HG02588 (cell line): Measurements from ENCODE around the gene MGAT4A.
A peak's percentile ranks its signal among the peaks of the same experiment; 100 is the strongest.
"Not testable (repeated sequence)": the region's sequence is repeated elsewhere in the genome, so short reads cannot be mapped to it uniquely, and the experiment has no call there.

Experiments used
- ATAC-seq: cut with Tn5 transposase; IDR thresholded peaks from one replicate; pipeline ENCODE4 v1.9.1; 2021; ENCODE audit warnings: mild to moderate bottlenecking, moderate library complexity; ENCODE audit not compliant: unreplicated experiment

The MGAT4A gene

DNA sequence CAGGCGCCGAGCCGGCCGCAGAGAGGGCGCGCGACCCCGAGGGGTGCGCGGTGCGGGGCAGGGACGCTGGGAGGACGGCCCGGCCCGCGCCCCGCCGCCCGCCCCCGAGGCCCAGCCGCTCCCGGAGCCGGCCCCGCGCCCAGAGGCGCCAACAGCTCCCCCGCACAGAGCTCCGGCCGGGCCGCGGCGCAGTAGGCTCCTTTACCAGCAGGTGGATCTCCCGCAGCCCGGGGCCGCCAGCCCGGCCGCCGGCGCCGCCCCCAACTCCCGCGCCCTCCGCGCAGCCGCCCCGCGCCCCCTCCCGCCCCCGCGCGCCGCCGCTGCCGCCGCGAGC, 258 bp downstream of the MGAT4A start:
- peak; percentile 54 for ATAC-seq

DNA sequence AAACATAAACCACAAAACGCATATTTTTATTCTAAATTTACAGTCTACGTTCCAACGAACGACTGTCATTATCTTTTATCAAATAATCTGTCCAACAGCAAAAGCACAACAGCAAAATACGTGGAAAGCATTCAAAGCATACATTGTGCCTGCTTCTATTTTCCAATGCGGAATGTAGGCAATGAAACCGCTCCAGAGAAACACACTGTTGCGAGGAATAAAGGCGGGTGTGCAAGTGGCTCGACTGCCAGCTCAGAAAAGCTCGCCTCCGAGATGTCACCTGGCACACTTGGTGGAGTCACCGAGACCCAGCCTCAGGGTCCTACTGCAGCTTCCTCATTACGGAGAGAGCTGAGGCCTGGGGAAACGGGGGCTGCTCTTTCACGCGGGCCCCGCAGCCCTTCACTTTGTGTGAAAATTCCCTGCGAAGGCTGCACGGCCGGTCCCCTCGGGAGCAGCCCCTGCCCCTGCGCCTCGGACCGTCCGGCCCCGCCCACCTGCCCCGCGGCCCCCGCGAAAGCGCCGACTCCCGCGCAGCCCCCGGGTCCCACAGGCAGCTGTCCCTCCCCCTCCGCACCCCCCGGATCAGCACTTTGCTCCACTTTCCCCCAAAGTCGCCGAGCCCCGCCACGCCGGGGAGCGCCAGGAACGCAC, 752 bp downstream of the MGAT4A start:
- no peak for ATAC-seq

- no peak for ATAC-seq
These were observed 1.3 kb downstream of the MGAT4A start for GRCh38 chr2:98729652-98730051.

DNA sequence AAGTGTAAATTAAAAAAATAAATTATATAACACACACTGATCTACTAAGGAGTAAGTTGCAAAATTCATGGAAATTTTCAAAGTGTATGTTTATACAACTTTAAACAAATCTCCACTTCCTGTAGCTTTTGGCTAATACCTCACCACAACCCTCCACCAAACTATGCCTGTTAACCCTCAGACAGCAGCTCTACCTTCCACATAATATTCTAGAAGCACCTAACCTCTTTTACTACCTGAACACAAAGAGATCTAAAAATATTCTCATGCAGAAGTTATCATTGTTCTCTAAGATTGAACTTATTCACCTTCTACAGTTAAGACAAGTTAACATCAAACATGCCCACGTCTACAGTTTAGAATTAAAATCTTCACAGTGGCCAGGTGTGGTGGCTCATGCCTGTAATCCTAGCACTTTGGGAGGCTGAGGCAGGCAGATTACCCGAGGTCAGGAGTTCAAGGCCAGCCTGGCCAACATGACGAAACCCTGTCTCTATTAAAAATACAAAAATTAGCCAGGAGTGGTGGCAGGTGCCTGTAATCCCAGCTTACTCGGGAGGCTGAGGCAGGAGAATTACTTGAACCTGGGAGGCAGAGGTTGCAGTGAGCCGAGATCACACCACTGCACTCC, 2.7 kb downstream of the MGAT4A start:
- not testable (repeated sequence) for ATAC-seq

DNA sequence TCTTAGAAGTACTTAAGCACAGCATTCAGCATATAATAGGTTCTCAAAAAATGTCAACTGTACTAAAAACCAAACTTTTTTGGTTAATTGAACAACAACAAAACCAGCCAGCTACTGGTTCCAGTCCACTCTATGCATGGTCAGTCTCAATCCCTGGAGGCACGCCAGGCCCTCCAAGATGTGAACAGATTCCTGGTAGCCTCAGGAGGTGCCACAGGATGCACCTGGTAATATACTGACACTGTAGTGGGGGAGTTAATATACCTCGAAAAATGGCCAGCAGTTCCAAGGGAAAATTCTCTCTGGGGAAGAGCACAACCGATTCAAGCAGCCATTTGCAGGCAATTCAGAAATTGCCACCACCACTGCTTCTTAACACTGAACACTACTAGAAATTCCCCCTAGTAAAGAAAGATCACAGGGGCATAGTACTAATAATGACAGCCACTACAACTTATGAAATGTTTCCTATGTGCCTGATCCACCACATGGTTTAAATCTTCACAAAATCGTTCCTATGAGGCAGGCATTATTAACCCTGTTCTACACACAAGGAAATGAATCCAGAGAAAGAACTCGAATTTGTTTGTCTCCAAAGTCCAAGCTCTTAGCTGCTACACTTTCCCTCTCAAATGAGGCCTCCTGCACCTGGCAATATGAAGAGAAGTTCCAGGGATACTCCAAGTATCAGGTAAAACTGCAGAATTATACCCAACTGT, 3.4 kb downstream of the MGAT4A start:
- no peak for ATAC-seq

GRCh38 chr2:98726735-98727368, 4.1 kb downstream of the MGAT4A start:
- ATAC-seq: no peak

GRCh38 chr2:98726205-98726604, 4.7 kb downstream of the MGAT4A start:
- no peak for ATAC-seq

DNA sequence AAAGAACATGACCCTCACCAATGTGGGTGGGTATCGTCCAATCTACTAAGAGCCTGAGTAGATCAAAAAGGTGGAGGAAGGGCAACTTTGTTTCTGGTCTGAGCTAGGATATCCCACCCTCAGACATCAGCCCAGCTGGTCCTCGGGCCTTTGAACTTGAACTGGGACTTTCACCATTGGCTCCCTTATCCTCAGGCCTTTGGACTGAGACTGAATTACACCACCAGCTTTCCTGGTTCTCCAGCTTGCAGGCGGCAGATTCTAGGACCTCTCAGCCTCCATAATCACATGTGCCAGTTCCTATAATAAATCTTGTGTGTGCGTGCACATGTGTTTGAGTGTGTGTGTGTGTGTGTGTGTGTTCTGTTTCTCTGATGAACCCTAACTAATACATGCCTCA, 10.6 kb downstream of the MGAT4A start:
- ATAC-seq: no peak

DNA sequence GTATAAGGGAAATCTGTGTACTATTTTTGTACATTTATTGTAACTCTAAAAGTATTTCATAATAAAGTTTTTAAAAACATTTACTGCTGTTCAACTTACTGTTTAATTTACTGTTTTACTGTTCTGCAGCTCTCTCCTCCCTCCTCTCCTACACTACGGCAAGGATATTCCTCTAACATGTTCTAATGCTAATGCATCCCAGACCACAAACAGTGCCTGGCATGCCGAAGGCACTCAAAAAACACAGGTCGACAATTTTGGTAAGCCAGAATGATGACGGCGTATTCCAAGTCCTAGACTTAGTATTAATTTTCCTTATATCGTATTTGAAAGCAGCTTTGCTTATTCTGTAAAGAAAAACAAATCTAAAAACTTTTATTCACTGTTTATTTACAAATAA, 13.3 kb downstream of the MGAT4A start:
- no peak for ATAC-seq

DNA sequence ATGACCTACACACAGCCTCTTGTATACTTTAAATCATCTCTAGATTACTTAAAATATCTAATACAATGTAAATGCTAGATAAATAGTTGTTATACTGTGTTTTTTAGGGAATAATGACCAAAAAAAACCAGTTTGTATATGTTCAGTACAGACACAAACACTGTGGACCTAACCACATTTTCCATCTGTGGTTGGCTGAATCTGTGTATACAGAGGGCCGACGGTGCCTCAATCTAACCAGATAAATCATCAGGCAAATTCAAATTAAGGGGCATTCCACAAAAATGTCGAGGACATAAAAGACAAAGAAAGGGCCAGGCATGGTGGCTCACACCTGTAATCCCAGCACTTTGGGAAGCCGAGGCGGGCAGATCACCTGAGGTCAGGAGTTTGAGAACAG, 14.1 kb downstream of the MGAT4A start:
- ATAC-seq: no peak

GRCh38 chr2:98715812-98716451, 15.0 kb downstream of the MGAT4A start:
- ATAC-seq: no peak

- peak; percentile 77 for ATAC-seq
These were observed 17.5 kb downstream of the MGAT4A start for GRCh38 chr2:98713332-98714015.

DNA sequence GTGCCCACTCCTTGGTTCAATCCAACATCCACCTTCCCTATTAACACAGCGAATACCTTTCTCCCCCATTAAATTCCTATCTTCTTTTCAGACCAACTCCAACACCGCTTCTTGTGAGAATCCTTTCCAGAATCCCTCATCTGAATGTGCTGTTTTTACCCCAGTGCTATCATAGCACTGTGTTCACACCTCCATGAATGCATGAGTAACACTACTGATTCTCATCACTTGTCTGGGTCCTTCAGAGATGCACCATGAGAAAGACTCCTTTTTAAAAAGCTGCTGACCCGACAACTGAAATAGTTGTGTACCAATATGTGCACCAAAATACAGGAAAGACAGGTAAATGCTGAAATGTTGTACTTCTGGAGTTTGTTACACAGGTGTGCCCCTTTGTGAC, 18.8 kb downstream of the MGAT4A start:
- no peak for ATAC-seq

DNA sequence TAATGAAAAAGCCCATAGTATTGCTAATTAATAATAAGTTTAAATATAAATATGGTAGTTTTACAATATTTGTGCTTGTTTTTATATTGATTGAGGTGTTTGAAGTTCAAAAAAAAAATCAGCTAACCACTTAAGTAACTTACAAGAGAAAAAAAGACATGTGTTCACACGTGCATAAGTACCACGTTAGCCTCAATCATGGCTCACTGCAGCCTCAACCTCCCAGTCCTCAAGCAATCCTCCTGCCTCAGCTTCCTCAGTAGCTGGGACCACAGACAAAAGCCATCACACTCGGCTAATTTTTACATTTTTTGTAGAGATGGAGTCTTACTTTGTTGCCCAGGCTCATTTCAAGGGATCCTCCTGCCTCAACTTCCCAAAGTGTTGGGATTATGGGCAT, 19.4 kb downstream of the MGAT4A start:
- no peak for ATAC-seq

- no peak for ATAC-seq
These were observed 20.2 kb downstream of the MGAT4A start for GRCh38 chr2:98710734-98711133.

DNA sequence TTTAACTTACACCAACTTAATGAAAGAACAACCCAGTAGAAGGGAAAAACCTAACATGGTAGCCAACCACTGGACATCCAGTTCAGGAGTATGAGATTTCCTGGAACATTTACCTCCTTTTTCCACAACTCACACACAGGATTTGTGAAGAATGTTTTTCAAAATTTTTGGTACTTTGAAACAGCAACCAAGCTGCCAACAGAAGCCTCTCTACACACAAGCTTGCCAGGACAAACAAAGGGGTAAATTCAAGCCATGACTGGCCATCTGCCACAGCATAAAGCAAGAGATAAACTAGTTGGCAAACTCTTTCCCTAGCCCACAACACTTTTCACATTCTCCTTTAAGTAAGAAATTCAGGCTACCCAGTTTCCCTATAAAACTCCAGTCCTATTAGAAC, 21.4 kb downstream of the MGAT4A start:
- ATAC-seq: no peak

DNA sequence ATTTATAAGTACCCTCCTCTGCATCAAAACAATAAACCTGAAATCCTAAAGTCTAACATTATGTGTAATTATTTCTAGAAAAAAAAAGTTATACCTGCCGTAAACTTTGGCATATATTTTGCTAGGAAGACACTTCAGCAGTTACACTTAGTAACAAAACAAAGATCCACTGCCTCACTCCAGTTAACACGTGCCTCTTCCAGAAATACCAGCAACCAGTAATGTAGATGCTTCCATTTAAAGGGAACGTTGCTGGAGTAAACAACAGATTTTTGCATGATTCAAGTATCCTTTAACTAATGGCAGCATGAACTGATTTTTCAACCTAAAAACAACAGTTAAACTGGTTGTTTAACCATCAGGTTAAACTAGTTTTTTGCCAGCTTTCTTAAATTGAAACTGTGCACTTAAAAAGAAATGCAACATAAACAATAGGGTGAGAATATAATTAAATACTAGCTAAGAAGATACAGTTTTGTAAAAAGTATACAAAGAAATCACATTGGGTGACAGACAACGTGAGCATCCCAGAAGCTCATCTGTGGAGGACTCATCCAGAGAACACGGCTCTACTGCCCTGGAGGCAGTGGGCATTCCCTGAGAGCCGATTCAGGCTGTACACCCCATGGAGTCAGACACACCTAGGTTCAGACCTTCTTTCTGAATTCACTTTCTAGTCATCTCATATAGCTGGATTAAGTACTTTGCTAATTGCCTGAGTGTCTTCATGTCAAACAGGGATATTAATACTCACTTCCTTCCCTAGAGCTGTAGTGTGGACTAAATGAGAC, 22.3 kb downstream of the MGAT4A start:
- ATAC-seq: no peak

- ATAC-seq: no peak
These were observed 24.3 kb downstream of the MGAT4A start for GRCh38 chr2:98706591-98706990.

DNA sequence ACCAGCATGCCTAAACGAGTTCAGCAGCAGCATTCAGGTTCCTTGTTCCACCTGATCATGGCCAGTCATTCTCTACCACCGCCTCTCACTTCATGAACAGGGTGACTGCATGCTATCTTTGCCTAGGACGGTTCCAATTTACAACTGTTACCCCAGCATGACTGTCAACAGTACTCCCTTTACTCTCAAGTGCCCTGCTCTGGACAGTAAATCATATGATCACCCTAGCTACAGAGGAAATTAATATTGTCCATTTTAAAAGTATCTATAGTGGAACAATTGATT, 25.7 kb downstream of the MGAT4A start:
- no peak for ATAC-seq
